Hematopoietic multipotent progenitor cell treated with erythropoietin and hydrocortisone succinate and interleukin-3 and kit ligand, for 15 days (in vitro differentiated cells): ENCODE measurements around the gene KDM3B.

Source experiments
- DNase-seq: peaks from one replicate; pipeline ENCODE4 v3.0.0-alpha.2; 2015; ENCODE audit warnings: low spot score

KDM3B gene

GRCh38 chr5:138402640-138403039 lies 50.2 kb downstream of the KDM3B start:
- no peak for DNase-seq

- DNase-seq = no peak
Observed at GRCh38 chr5:138408023-138408422, 55.5 kb downstream of the KDM3B start.

GRCh38 chr5:138410996-138411640 lies 58.6 kb downstream of the KDM3B start:
- peak; percentile 50 for DNase-seq

- no peak for DNase-seq
Observed at GRCh38 chr5:138418444-138418843, 66.0 kb downstream of the KDM3B start.

- no peak for DNase-seq
Observed at GRCh38 chr5:138425079-138425478, 72.6 kb downstream of the KDM3B start.

GRCh38 chr5:138435943-138436342 lies 83.5 kb downstream of the KDM3B start:
- DNase-seq = no peak

- DNase-seq = no peak
Observed at GRCh38 chr5:138438003-138438723, 85.7 kb downstream of the KDM3B start.

GRCh38 chr5:138438724-138439476 lies 86.4 kb downstream of the KDM3B start, which contains the start of gene REEP2:
Gene REEP2, plus strand, starts transcription at chr5:138439057. Its CDS starts 152 bp downstream, at chr5:138439209.
- DNase-seq = no peak

GRCh38 chr5:138439477-138440158 lies 87.1 kb downstream of the KDM3B start:
- no peak for DNase-seq

- no peak for DNase-seq
Observed at GRCh38 chr5:138440159-138441073, 87.9 kb downstream of the KDM3B start.

- DNase-seq = no peak
Observed at GRCh38 chr5:138441221-138441620, 88.7 kb downstream of the KDM3B start.

- DNase-seq = no peak
Observed at GRCh38 chr5:138444078-138444773, 91.7 kb downstream of the KDM3B start.

GRCh38 chr5:138444774-138445546 lies 92.5 kb downstream of the KDM3B start:
- DNase-seq = no peak

- no peak for DNase-seq
Observed at GRCh38 chr5:138445547-138446271, 93.2 kb downstream of the KDM3B start.

GRCh38 chr5:138448070-138448469 lies 95.6 kb downstream of the KDM3B start:
- DNase-seq = no peak

GRCh38 chr5:138448481-138449398 lies 96.3 kb downstream of the KDM3B start:
- no peak for DNase-seq

GRCh38 chr5:138449501-138450239 lies 97.2 kb downstream of the KDM3B start:
- DNase-seq = peak; percentile 81
